A673 (cell line): ENCODE measurements around the gene EGLN1. TPM values are rescaled to one million over a fixed set of nuclear protein-coding genes. Genes with fewer than 3 reads are reported as not detected.

Source experiments
- BruUV-seq: library from RNA; stranded (reverse); fragments of 400-500 nt; replicated peaks from 2 replicates; lab custom pipeline; 2021; lab: Mats Ljungman, UMichigan
- CTCF ChIA-PET: fragments of 300-600 bp; sonication (Branson Sonifier 250); formaldehyde crosslinking; loops from one replicate; lab custom pipeline; 2022; ENCODE audit warnings: antibody characterized with exemption; lab: Charles Lee
- POLR2A ChIA-PET: fragments of 300-600 bp; sonication (Branson Sonifier 250); formaldehyde crosslinking; loops from one replicate; lab custom pipeline; 2022; ENCODE audit warnings: antibody characterized with exemption; ENCODE audit not compliant: low non-redundant PET; lab: Charles Lee
- DNase-seq: peaks from one replicate; pipeline ENCODE4 v3.0.0-alpha.2; 2015; ENCODE audit warnings: low spot score
- H3K27ac ChIP-seq: fragments of 200-600 bp; sonication (generic); 2 replicates; pipeline ENCODE4 v1.5.1; 2016; ENCODE audit warnings: mixed run types, low read depth, mild to moderate bottlenecking, mixed read lengths, antibody characterized with exemption, low read length; ENCODE audit not compliant: poor library complexity, severe bottlenecking
- H3K27me3 ChIP-seq: fragments of 200-600 bp; sonication (generic); replicated peaks from 2 replicates; pipeline ENCODE4 v1.6.1; 2017; ENCODE audit warnings: mixed run types, low read depth, mild to moderate bottlenecking, mixed read lengths, antibody characterized with exemption, low read length; ENCODE audit not compliant: insufficient read depth, poor library complexity
- H3K36me3 ChIP-seq: fragments of 200-600 bp; sonication (generic); 2 replicates; pipeline ENCODE4 v1.6.1; 2016; ENCODE audit warnings: mixed run types, mild to moderate bottlenecking, mixed read lengths, antibody characterized with exemption, low read length; ENCODE audit not compliant: insufficient read depth, poor library complexity, severe bottlenecking
- H3K4me1 ChIP-seq: fragments of 200-600 bp; sonication (generic); 2 replicates; pipeline ENCODE4 v1.6.1; 2017; ENCODE audit warnings: mixed run types, mild to moderate bottlenecking, mixed read lengths, antibody characterized with exemption, low read length; ENCODE audit not compliant: insufficient read depth, poor library complexity, severe bottlenecking
- H3K4me3 ChIP-seq: fragments of 200-600 bp; sonication (generic); 2 replicates; pipeline ENCODE4 v1.5.1; 2016; ENCODE audit warnings: low read depth, mixed run types, mild to moderate bottlenecking, mixed read lengths, low read length; ENCODE audit not compliant: poor library complexity, severe bottlenecking
- H3K9me3 ChIP-seq: fragments of 200-600 bp; sonication (generic); 2 replicates; pipeline ENCODE4 v1.6.1; 2016; ENCODE audit warnings: mixed run types, low read depth, mild to moderate bottlenecking, mixed read lengths, antibody characterized with exemption, low read length; ENCODE audit not compliant: poor library complexity, severe bottlenecking
- EZH2 ChIP-seq: fragments of 200-600 bp; sonication (generic); IDR thresholded peaks from 2 replicates; pipeline ENCODE4 v1.6.1; 2017; ENCODE audit warnings: borderline replicate concordance, low read depth, mild to moderate bottlenecking, mixed read lengths, antibody characterized with exemption, low read length; ENCODE audit not compliant: poor library complexity, severe bottlenecking
- intact Hi-C: fragments of 100-400 bp; cut with micrococcal nuclease; formaldehyde crosslinking; loops from one replicate; pipeline ENCODE4 v1.10.0; 2022; ENCODE audit not compliant: unreplicated experiment
- total RNA-seq: library from RNA; stranded (reverse); gene quantifications from 2 replicates; pipeline ENCODE4 v1.2.3, GENCODE V29; 2021
- TF ChIP-seq, protein P1 (sequence below): fragments of 300-800, 200-600 bp; sonication (generic); conservative IDR thresholded peaks from 2 replicates; pipeline ENCODE4 v1.5.1; 2017; ENCODE audit warnings: low read depth, mild to moderate bottlenecking, antibody characterized with exemption, low read length, moderate library complexity, mixed read lengths

Gene EGLN1
- total RNA-seq, 1 experiment from 2014 or later = 30.4 TPM

DNA sequence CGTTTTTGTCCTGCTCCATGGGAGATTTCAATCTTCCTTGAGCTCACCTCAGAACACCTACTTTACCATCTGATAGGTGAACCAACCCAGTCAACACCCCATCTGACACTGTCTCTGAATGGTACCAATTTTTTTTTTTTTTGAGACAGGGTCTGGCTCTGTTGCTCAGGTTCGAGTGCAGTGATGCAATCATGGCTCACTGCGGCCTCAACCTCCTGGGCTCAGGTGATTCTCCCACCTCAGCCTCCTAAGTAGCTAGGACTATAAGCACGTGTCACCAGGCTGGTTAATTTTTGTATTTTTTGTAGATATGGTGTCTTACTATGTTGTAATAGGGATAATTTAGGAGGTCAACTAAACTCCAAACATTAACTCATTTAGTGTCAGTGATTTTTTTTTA is 47.7 kb downstream of the EGLN1 start:
- Histone ChIP-seq H3K36me3 (no peaks in the 10 kb centered on the region), H3K9me3 (no peaks in the 10 kb centered on the region), H3K27me3 (no peaks in the 10 kb centered on the region), H3K27ac (no peak overlapping the region), H3K4me3 (no peak overlapping the region), H3K4me1 (peaks cover 11% of the 10 kb centered on the region)
- intact Hi-C loops = no loop called here
- no peak for DNase-seq
- ChIA-PET POLR2A (no interaction called here), CTCF (no interaction called here)
- TF ChIP-seq, protein P1, sequence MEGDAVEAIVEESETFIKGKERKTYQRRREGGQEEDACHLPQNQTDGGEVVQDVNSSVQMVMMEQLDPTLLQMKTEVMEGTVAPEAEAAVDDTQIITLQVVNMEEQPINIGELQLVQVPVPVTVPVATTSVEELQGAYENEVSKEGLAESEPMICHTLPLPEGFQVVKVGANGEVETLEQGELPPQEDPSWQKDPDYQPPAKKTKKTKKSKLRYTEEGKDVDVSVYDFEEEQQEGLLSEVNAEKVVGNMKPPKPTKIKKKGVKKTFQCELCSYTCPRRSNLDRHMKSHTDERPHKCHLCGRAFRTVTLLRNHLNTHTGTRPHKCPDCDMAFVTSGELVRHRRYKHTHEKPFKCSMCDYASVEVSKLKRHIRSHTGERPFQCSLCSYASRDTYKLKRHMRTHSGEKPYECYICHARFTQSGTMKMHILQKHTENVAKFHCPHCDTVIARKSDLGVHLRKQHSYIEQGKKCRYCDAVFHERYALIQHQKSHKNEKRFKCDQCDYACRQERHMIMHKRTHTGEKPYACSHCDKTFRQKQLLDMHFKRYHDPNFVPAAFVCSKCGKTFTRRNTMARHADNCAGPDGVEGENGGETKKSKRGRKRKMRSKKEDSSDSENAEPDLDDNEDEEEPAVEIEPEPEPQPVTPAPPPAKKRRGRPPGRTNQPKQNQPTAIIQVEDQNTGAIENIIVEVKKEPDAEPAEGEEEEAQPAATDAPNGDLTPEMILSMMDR = no peak
- no peak for TF ChIP-seq EZH2
- BruUV-seq = no TSS peak

DNA sequence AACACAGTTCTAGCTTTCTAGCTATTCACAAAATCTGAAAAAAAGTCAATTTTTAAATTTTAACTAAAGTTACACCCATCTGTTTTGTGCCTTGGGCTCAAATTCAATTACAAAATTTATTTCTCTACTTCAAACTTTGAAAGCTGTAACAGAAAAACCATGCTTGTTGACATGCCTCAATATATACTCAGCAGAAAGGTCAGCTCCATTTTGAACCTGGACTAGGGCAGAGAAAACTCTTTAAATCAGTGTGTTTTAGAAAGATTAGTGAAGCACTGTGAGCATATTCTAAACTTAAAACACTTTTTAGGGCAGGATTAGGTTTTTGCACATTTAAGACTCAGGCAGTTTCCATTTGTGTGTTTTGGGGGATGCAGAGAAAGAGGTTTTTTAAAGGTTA is 49.6 kb downstream of the EGLN1 start:
- no peak overlapping the region for H3K27ac ChIP-seq
- intact Hi-C loops = no loop called here
- no peak for DNase-seq
- BruUV-seq = no TSS peak
- TF ChIP-seq EZH2 = no peak
- TF ChIP-seq, protein P1 = no peak
- ChIA-PET POLR2A (interaction anchor here (0.6 kb wide), 1 partner anchor 256 kb away, joined by 4 read pairs; no protein-coding TSS in a partner anchor), CTCF (no interaction called here)
- H3K4me3 ChIP-seq = no peak overlapping the region
- H3K9me3 ChIP-seq = no peaks in the 10 kb centered on the region
- H3K4me1 ChIP-seq = peaks cover 6% of the 10 kb centered on the region
- no peaks in the 10 kb centered on the region for H3K27me3 ChIP-seq
- H3K36me3 ChIP-seq = no peaks in the 10 kb centered on the region

DNA sequence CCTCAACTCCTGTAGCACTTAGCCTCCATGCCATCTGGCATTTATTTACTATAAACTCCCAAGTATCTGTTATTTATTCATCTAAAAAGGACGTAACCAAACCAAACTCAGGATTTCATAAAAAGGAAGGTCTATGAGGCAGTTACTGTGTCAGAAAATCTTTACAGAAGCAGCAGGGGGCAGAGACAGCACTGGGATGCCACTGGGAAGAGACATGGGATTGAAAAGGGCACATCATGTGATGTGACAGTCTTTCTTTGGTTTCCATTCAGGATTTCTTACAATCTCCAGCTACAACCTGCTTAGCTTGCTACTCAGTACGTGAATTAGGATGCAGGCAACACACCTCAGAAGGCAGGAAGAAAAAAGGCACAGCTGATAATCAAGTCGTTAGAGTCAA is 52.8 kb downstream of the EGLN1 start:
- ChIA-PET CTCF (no interaction called here), POLR2A (no interaction called here)
- TF ChIP-seq, protein P1 = no peak
- TF ChIP-seq EZH2 = no peak
- Histone ChIP-seq H3K4me3 (no peak overlapping the region), H3K4me1 (no peaks in the 10 kb centered on the region), H3K27ac (no peak overlapping the region), H3K27me3 (no peaks in the 10 kb centered on the region), H3K36me3 (no peaks in the 10 kb centered on the region), H3K9me3 (no peaks in the 10 kb centered on the region)
- BruUV-seq = no TSS peak
- intact Hi-C loops = no loop called here
- no peak for DNase-seq
